ENCODE data around the gene NTM. TPM values are rescaled to one million over a fixed set of nuclear protein-coding genes. Genes with fewer than 3 reads are reported as not detected.
A peak's percentile ranks its signal among the peaks of the same experiment; 100 is the strongest.

Gene NTM
- total RNA-seq, 6 donors from 2014 or later = 4.1 to 151 (median 115) TPM

GRCh38 chr11:132134322-132134721, 763.9 kb downstream of the NTM start:
- Histone ChIP-seq H3K27ac (no peak overlapping the region), H3K4me3 (no peak overlapping the region), H3K36me3 (no peaks in the 10 kb centered on the region), H3K4me1 (no peaks in the 10 kb centered on the region), H3K27me3 (no peaks in the 10 kb centered on the region), H3K9me3 (no peaks in the 10 kb centered on the region)
- no peak for ATAC-seq (ENCODE audit: low FRiP score in 2 of 2)
- 86 to 87% methylated on average over 5 of the region's 5 CpGs for WGBS, 2 donors
- DNase-seq = no peak
- TF ChIP-seq EP300 (IDR thresholded peaks at IDR 0.05) (no peak), CTCF (IDR thresholded peaks at IDR 0.05) (no peak), POLR2A (IDR thresholded peaks at IDR 0.05) (no peak)

- ATAC-seq (ENCODE audit: low FRiP score in 2 of 2) (no peak), DNase-seq (peak in 1 of 2 donors; percentile 57)
- no peaks in the 10 kb centered on the region for H3K27me3 ChIP-seq
- H3K36me3 ChIP-seq = no peaks in the 10 kb centered on the region
- TF ChIP-seq POLR2A (IDR thresholded peaks at IDR 0.05) = no peak
- H3K4me3 ChIP-seq = no peak overlapping the region
- H3K27ac ChIP-seq = no peak overlapping the region
- H3K4me1 ChIP-seq = no peaks in the 10 kb centered on the region
- WGBS, 2 donors = 83 to 87% methylated on average over 12 of the region's 12 CpGs
- H3K9me3 ChIP-seq = no peaks in the 10 kb centered on the region
These were observed 767.0 kb downstream of the NTM start for GRCh38 chr11:132137289-132137980.

- ATAC-seq (ENCODE audit: low FRiP score in 2 of 2) = no peak
- no peaks in the 10 kb centered on the region for H3K36me3 ChIP-seq
- H3K27ac ChIP-seq = no peak overlapping the region
- 49 to 54% methylated on average over 3 of the region's 3 CpGs for WGBS, 2 donors
- H3K27me3 ChIP-seq = no peaks in the 10 kb centered on the region
- no peaks in the 10 kb centered on the region for H3K9me3 ChIP-seq
- H3K4me1 ChIP-seq = no peaks in the 10 kb centered on the region
- TF ChIP-seq POLR2A (IDR thresholded peaks at IDR 0.05) = no peak
- no peak for TF ChIP-seq CTCF (IDR thresholded peaks at IDR 0.05)
- no peak for TF ChIP-seq EP300 (IDR thresholded peaks at IDR 0.05)
- no peak for TF ChIP-seq POLR2AphosphoS5 (IDR thresholded peaks at IDR 0.05)
- DNase-seq = no peak
- H3K4me3 ChIP-seq = no peak overlapping the region
These were observed 767.5 kb downstream of the NTM start for GRCh38 chr11:132137981-132138313.

- Histone ChIP-seq H3K4me1 (no peaks in the 10 kb centered on the region), H3K36me3 (no peaks in the 10 kb centered on the region), H3K9me3 (no peaks in the 10 kb centered on the region), H3K4me3 (no peak overlapping the region), H3K27ac (no peak overlapping the region), H3K27me3 (no peaks in the 10 kb centered on the region)
- WGBS, 2 donors = 89 to 93% methylated on average over 2 of the region's 2 CpGs
- TF ChIP-seq CTCF (IDR thresholded peaks at IDR 0.05) = no peak
- no peak for TF ChIP-seq POLR2A (IDR thresholded peaks at IDR 0.05)
- no peak for TF ChIP-seq EP300 (IDR thresholded peaks at IDR 0.05)
- no peak for TF ChIP-seq POLR2AphosphoS5 (IDR thresholded peaks at IDR 0.05)
- no peak for ATAC-seq (ENCODE audit: low FRiP score in 2 of 2)
- DNase-seq = no peak
These were observed 768.8 kb downstream of the NTM start for GRCh38 chr11:132139181-132139580.

- WGBS, 2 donors = 74 to 81% methylated on average over 3 of the region's 3 CpGs
- Histone ChIP-seq H3K4me3 (no peak overlapping the region), H3K4me1 (no peaks in the 10 kb centered on the region), H3K9me3 (no peaks in the 10 kb centered on the region), H3K27me3 (no peaks in the 10 kb centered on the region), H3K36me3 (no peaks in the 10 kb centered on the region), H3K27ac (no peak overlapping the region)
- DNase-seq (no peak), ATAC-seq (ENCODE audit: low FRiP score in 2 of 2) (no peak)
- TF ChIP-seq POLR2AphosphoS5 (IDR thresholded peaks at IDR 0.05) (no peak), EP300 (IDR thresholded peaks at IDR 0.05) (no peak), CTCF (IDR thresholded peaks at IDR 0.05) (no peak), POLR2A (IDR thresholded peaks at IDR 0.05) (no peak)
These were observed 769.6 kb downstream of the NTM start for GRCh38 chr11:132140056-132140455.
